HEK293T (cell line): ENCODE data around the gene GALNT14.

Source experiments
- CTCF ChIA-PET: fragments of 350-600 bp; formaldehyde crosslinking; extraction: SDS; loops from one replicate; lab custom pipeline; 2021; ENCODE audit warnings: antibody characterized with exemption, inconsistent platforms; lab: Yijun Ruan, JAX
- POLR2A ChIA-PET: fragments of 350-600 bp; formaldehyde crosslinking; extraction: SDS; loops from one replicate; lab custom pipeline; 2020; ENCODE audit warnings: antibody characterized with exemption, inconsistent platforms; lab: Yijun Ruan, JAX
- DNase-seq: peaks from one replicate; pipeline ENCODE4 v3.0.0; 2012; ENCODE audit warnings: mixed read lengths; ENCODE audit errors: extremely low spot score
- ARNT ChIP-seq: fragments of 450-650 bp; IDR thresholded peaks from 2 replicates; pipeline ENCODE4 v1.6.1; 2017; ENCODE audit warnings: mild to moderate bottlenecking
- BHLHE40 ChIP-seq: fragments of 450-650 bp; IDR thresholded peaks from 2 replicates; pipeline ENCODE4 v1.6.1; 2016; ENCODE audit warnings: mild to moderate bottlenecking, moderate library complexity, borderline replicate concordance
- CTBP1 ChIP-seq: fragments of 450-650 bp; IDR thresholded peaks from 2 replicates; pipeline ENCODE4 v1.6.1; 2016; ENCODE audit warnings: borderline replicate concordance
- ELF4 ChIP-seq: fragments of 450-650 bp; IDR thresholded peaks from 2 replicates; pipeline ENCODE4 v1.6.1; 2017; ENCODE audit warnings: antibody characterized with exemption
- FOXA1 ChIP-seq: fragments of 450-650 bp; IDR thresholded peaks from 2 replicates; pipeline ENCODE4 v1.6.1; 2016; ENCODE audit warnings: mild to moderate bottlenecking
- FOXK2 ChIP-seq: fragments of 450-650 bp; IDR thresholded peaks from 2 replicates; pipeline ENCODE4 v1.6.1; 2016; ENCODE audit warnings: mild to moderate bottlenecking
- FOXM1 ChIP-seq: fragments of 450-650 bp; IDR thresholded peaks from 2 replicates; pipeline ENCODE4 v1.6.1; 2017; ENCODE audit warnings: mild to moderate bottlenecking, borderline replicate concordance
- HDGF ChIP-seq: fragments of 450-650 bp; IDR thresholded peaks from 2 replicates; pipeline ENCODE4 v1.6.1; 2017; ENCODE audit warnings: antibody characterized with exemption, borderline replicate concordance
- L3MBTL2 ChIP-seq: fragments of 450-650 bp; conservative IDR thresholded peaks from 2 replicates; pipeline ENCODE4 v1.6.1; 2016; ENCODE audit warnings: mild to moderate bottlenecking
- LEF1 ChIP-seq: fragments of 450-650 bp; IDR thresholded peaks from 2 replicates; pipeline ENCODE4 v1.6.1; 2017; ENCODE audit warnings: mild to moderate bottlenecking, borderline replicate concordance
- NFRKB ChIP-seq: fragments of 450-650 bp; IDR thresholded peaks from 2 replicates; pipeline ENCODE4 v1.6.1; 2016; ENCODE audit warnings: mild to moderate bottlenecking, moderate library complexity
- PKNOX1 ChIP-seq: fragments of 450-650 bp; IDR thresholded peaks from 2 replicates; pipeline ENCODE4 v1.6.1; 2016
- SP1 ChIP-seq: fragments of 450-650 bp; IDR thresholded peaks from 2 replicates; pipeline ENCODE4 v1.6.1; 2017
- SUZ12 ChIP-seq: fragments of 450-650 bp; IDR thresholded peaks from 2 replicates; pipeline ENCODE4 v1.6.1; 2016; ENCODE audit warnings: mild to moderate bottlenecking
- TARDBP ChIP-seq: fragments of 450-650 bp; IDR thresholded peaks from 2 replicates; pipeline ENCODE4 v1.6.1; 2016
- ZNF384 ChIP-seq: fragments of 450-650 bp; IDR thresholded peaks from 2 replicates; pipeline ENCODE4 v1.6.1; 2016

The GALNT14 gene

GRCh38 chr2:31140151-31140550 is 1.9 kb upstream of the GALNT14 start:
- CTCF ChIA-PET, result no interaction called here
- POLR2A ChIA-PET, result no interaction called here

GRCh38 chr2:31139671-31140070 is 1.4 kb upstream of the GALNT14 start:
- POLR2A ChIA-PET, result no interaction called here
- DNase-seq, result no peak
- CTCF ChIA-PET, result interaction anchor here (0.9 kb wide), 1 partner anchor 10 kb away, joined by 3 read pairs; no protein-coding TSS in a partner anchor
- no peak for TF ChIP-seq SP1
- no peak for TF ChIP-seq TARDBP
- no peak for TF ChIP-seq ZNF384
- TF ChIP-seq HDGF, result no peak
- TF ChIP-seq ARNT, result no peak
- TF ChIP-seq LEF1, result no peak
- TF ChIP-seq NFRKB, result no peak
- TF ChIP-seq CTBP1, result no peak
- no peak for TF ChIP-seq BHLHE40
- no peak for TF ChIP-seq PKNOX1
- no peak for TF ChIP-seq FOXM1
- TF ChIP-seq SUZ12, result no peak
- no peak for TF ChIP-seq L3MBTL2
- no peak for TF ChIP-seq ELF4
- no peak for TF ChIP-seq FOXK2
- no peak for TF ChIP-seq FOXA1

More at GRCh38 chr2:31140151-31140550, 1.9 kb upstream of the GALNT14 start:
- TF ChIP-seq L3MBTL2 (no peak), HDGF (no peak), SP1 (no peak), NFRKB (no peak), BHLHE40 (no peak), TARDBP (no peak), PKNOX1 (no peak), ARNT (no peak)
- DNase-seq, result no peak

- TF ChIP-seq ZNF384 (no peak), LEF1 (no peak), HDGF (no peak), PKNOX1 (no peak), SUZ12 (no peak), NFRKB (no peak), FOXA1 (no peak), ARNT (no peak), FOXK2 (no peak), FOXM1 (no peak), CTBP1 (no peak), TARDBP (no peak), L3MBTL2 (no peak), BHLHE40 (no peak), ELF4 (no peak), SP1 (no peak)
- no peak for DNase-seq
- ChIA-PET CTCF (interaction anchor here (0.6 kb wide), 1 partner anchor 360 kb away, joined by 3 read pairs; no protein-coding TSS in a partner anchor), POLR2A (no interaction called here)
Measured at GRCh38 chr2:31137211-31138036, 816 bp downstream of the GALNT14 start.

GRCh38 chr2:31136732-31137131 is 1.5 kb downstream of the GALNT14 start:
- POLR2A ChIA-PET, result no interaction called here
- DNase-seq, result no peak
- CTCF ChIA-PET, result no interaction called here
- TF ChIP-seq SP1 (no peak), LEF1 (no peak), FOXM1 (no peak)

GRCh38 chr2:31136000-31136399 is 2.2 kb downstream of the GALNT14 start:
- no peak for DNase-seq
- ChIA-PET POLR2A (no interaction called here), CTCF (no interaction called here)
- TF ChIP-seq BHLHE40 (no peak), SP1 (no peak)

- TF ChIP-seq CTBP1 (no peak), SP1 (no peak), HDGF (no peak), ELF4 (no peak), NFRKB (no peak), SUZ12 (no peak), TARDBP (no peak), FOXA1 (no peak)
- DNase-seq, result no peak
- CTCF ChIA-PET, result no interaction called here
- POLR2A ChIA-PET, result no interaction called here
Measured at GRCh38 chr2:31134480-31134879, 3.8 kb downstream of the GALNT14 start.

- no peak for TF ChIP-seq LEF1
- TF ChIP-seq HDGF, result no peak
- TF ChIP-seq ELF4, result no peak
- no peak for TF ChIP-seq ARNT
- no peak for TF ChIP-seq FOXK2
- TF ChIP-seq BHLHE40, result no peak
- TF ChIP-seq SP1, result no peak
- no peak for TF ChIP-seq NFRKB
- DNase-seq, result no peak
- ChIA-PET CTCF (interaction anchor here (0.7 kb wide), 1 partner anchor 54 kb away, joined by 3 read pairs; no protein-coding TSS in a partner anchor), POLR2A (no interaction called here)
Measured at GRCh38 chr2:31132786-31133185, 5.5 kb downstream of the GALNT14 start.
